GM19438 (cell line): ENCODE measurements around the gene EVX2.
A peak's percentile ranks its signal among the peaks of the same experiment; 100 is the strongest.

Experiments
- ATAC-seq: cut with Tn5 transposase; IDR thresholded peaks from one replicate; pipeline ENCODE4 v1.9.1; 2021; ENCODE audit warnings: low read depth; ENCODE audit not compliant: unreplicated experiment

The EVX2 gene

GRCh38 chr2:176097820-176098365 lies 14.1 kb upstream of the EVX2 start:
- ATAC-seq: no peak

GRCh38 chr2:176096986-176097819 lies 13.4 kb upstream of the EVX2 start:
- peak; percentile 87 for ATAC-seq

GRCh38 chr2:176096243-176096985 lies 12.7 kb upstream of the EVX2 start:
- ATAC-seq: no peak

GRCh38 chr2:176095421-176095820 lies 11.7 kb upstream of the EVX2 start:
- ATAC-seq: no peak

GRCh38 chr2:176094349-176094748 lies 10.6 kb upstream of the EVX2 start:
- no peak for ATAC-seq

- ATAC-seq: no peak
Observed at GRCh38 chr2:176093898-176094249, 10.1 kb upstream of the EVX2 start.

- no peak for ATAC-seq
Observed at GRCh38 chr2:176093145-176093897, 9.6 kb upstream of the EVX2 start.

GRCh38 chr2:176092270-176093144 lies 8.7 kb upstream of the EVX2 start, which contains the start of gene HOXD13:
HOXD13 (plus strand) TSS chr2:176092721; CDS start chr2:176092891, 170 bp downstream.
- ATAC-seq: no peak

GRCh38 chr2:176091329-176092258 lies 7.8 kb upstream of the EVX2 start:
- no peak for ATAC-seq

- ATAC-seq: no peak
Observed at GRCh38 chr2:176090862-176091261, 7.1 kb upstream of the EVX2 start.

- no peak for ATAC-seq
Observed at GRCh38 chr2:176089843-176090395, 6.2 kb upstream of the EVX2 start.

- no peak for ATAC-seq
Observed at GRCh38 chr2:176088937-176089842, 5.4 kb upstream of the EVX2 start.

- peak; percentile 81 for ATAC-seq
Observed at GRCh38 chr2:176088048-176088936, 4.5 kb upstream of the EVX2 start.

- ATAC-seq: no peak
Observed at GRCh38 chr2:176087330-176088047, 3.7 kb upstream of the EVX2 start.

GRCh38 chr2:176085861-176086771 lies 2.4 kb upstream of the EVX2 start:
- no peak for ATAC-seq
